Activated CD8-positive, alpha-beta memory T cell treated with anti-CD3 and anti-CD28 coated beads for 4 hours (primary cell): ENCODE results near the gene ERCC1.
A peak's percentile ranks its signal among the peaks of the same experiment; 100 is the strongest.
"Not testable (repeated sequence)": the region's sequence is repeated elsewhere in the genome, so short reads cannot be mapped to it uniquely, and the experiment has no call there.

Experiments used
- DNase-seq, 2 donors: peaks; one replicate each; pipeline ENCODE4 v3.0.0-alpha.2; 2020; ENCODE audit warnings: low read depth in 2 of 2

ERCC1 gene

GRCh38 chr19:45455707-45456499, 32.2 kb upstream of the ERCC1 start:
- DNase-seq: no peak

DNA sequence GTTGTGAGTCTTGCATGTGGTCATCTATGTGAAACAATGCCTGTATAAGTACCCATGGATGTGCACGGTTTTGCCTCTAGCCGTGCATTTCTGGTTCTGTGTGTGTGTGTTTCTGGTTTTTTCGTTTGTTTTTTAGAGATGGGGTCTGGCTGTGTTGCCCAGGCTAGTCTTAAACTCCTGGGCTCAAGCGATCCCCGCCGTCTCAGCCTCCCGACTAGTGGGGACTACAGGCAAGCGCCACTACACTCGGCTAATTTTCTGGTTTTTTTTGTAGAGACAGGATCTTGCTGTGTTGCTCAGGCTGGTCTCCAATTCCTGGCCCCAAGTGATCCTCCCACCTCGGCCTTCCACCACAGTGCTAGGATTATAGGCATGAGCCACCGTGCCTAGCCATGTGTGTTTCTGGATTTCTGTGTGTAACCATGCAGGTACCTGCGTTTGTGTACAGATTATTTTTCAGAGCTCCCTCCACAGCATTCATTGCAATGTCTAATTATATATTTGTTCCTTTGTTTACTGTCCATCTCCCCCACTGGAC, 28.2 kb upstream of the ERCC1 start:
- no peak for DNase-seq

DNA sequence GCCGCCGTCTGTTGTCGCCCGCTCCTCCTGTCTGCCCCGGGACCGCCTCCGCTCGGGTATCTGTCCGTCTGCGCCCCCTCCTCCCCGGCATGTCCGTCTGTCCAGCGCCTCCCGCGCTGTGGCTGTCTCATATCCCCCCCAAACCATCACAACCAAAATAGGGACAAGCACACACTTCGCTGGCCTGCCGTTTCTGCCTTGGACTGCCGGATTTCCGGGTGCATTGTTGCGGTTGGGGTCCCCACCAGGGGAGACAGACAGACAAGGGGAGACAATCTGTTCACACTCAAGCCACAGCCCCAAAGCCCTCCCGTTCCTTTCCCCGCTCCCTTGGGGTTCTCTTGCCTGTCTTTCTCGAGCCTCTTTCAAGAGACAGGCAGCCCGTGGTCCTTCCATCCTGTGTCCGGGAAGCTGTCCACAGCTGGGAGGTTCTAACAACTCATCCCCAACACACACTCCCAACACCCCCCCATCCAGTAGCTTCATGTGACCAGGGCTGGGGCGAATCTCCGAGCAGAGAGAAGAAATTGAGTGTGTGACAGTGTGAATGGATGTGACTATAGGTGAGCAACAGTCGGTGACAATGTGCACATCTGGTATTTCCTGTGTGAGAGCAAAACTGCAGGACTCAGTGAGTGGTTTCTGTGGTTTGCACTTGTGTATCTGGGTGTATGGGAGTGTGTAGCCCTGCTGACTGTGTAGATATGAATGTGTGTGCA, 27.6 kb upstream of the ERCC1 start:
- no peak for DNase-seq

- no peak for DNase-seq
These were observed 26.3 kb upstream of the ERCC1 start for GRCh38 chr19:45450012-45450333.

DNA sequence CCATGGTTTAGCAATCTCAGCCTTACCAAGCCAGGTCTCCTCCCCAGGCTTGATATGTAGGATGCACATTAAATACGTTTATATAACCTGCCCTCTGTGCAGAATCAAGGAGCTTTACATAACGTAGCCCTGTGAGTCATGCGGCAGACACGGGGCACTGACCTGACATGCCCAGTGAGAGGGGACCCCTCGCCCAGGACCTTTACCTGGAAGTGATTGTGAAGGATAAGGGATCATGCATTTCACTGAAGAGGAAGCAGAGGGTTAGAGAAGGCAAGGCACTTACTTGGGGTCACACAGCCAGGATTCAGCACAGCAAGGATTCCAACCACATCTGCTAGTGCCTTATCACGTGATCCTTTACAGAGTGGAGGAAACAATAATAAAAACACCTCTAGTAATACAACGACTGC, 25.2 kb upstream of the ERCC1 start:
- no peak for DNase-seq

- DNase-seq: no peak
These were observed 24.7 kb upstream of the ERCC1 start for GRCh38 chr19:45448425-45448756.

- DNase-seq: no peak
These were observed 23.2 kb upstream of the ERCC1 start for GRCh38 chr19:45446944-45447343.

DNA sequence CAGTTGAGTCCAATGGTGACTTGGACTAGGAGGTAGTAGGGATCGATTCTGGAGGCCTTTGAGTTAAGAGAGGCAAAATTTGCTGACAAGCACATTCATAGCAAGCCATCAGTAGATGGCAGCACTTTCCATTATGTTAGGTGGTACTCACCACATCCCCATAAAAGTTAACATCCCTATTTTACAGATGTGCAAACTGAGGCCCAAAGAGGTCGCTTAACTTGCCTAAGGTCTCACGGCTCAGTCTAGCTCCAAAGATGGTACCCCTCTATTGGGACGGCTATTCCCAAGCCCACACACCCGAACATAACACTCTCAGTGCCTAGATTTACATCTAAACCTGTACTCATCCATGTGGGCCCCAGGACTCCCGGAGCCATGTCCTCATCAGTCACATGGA, 22.6 kb upstream of the ERCC1 start:
- no peak for DNase-seq

GRCh38 chr19:45445139-45445538, 21.4 kb upstream of the ERCC1 start:
- no peak for DNase-seq

DNA sequence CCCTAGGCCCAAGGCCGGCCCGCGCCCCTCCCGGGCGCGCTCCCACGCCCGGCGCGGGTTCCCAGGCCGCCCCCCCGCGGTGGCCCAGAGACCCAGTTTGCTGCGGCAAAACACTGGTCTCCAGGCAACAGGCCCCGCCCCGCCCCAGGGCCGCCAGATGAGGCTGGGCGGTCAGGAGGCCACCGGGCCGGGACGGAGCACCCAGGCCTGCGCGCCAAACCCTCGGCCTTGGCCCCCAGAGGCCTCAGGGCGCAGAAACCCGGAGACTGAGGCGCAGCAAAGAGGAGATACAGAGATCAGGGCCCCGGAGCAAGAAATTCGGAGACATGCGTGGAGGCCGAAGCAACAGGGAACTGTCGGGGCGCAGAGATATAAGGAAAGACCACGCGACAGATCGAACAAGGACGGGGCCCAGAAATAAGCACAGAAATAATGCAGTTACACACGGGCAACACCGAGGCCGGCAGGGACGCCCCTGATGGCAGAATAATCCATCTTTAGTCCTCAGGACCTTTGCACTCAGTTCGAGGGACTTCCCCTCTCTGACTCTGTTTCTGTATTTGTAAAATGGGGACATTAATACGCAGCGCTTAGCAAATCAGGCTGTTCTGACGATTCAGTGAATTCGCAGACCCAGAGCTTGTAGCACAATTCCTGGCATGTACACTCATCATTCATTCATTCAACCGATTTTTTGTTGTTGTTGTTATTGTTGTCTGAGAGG, 20.8 kb upstream of the ERCC1 start:
- no peak for DNase-seq

DNA sequence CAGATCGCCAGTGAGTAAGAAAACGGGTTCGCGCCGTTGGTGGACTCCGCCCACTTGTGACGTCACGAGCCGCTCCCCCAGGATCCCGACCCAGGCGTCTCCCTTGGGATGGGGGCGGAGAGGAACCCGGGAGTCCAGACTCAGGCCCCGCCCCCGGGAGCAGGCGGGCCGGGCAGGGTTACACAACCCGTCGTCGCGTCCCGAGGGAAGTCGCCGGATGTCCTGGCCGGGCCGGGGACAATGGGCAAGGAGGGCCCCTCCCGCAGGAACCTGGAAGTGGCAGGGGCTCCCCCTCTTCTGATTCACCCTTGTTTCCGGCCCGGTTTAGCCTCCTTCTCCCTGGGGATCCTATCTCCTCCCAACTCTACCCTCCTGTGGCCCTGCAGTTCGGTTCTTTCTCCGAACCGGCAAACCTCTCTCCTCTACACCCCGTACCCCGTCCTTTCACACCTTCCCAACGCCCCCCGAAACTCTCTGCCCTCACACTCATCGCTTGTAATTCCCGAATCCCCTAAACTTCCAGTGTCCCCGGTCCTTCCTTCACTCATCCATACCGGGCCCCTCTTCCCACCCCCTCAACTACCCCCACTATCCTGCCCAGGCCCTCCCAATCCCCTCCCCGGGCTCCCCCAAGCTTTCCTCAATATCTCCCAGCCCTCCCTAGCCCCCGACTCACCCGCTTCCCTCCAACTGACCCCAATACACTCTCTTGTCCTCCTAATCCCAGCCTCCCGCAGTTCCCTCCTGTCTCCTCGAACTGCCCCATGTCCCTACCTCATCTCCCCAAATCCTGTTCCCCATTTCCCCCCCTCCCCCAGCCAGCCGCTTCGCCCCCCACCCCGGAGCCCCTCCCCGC, 20.0 kb upstream of the ERCC1 start:
- DNase-seq: no peak

DNA sequence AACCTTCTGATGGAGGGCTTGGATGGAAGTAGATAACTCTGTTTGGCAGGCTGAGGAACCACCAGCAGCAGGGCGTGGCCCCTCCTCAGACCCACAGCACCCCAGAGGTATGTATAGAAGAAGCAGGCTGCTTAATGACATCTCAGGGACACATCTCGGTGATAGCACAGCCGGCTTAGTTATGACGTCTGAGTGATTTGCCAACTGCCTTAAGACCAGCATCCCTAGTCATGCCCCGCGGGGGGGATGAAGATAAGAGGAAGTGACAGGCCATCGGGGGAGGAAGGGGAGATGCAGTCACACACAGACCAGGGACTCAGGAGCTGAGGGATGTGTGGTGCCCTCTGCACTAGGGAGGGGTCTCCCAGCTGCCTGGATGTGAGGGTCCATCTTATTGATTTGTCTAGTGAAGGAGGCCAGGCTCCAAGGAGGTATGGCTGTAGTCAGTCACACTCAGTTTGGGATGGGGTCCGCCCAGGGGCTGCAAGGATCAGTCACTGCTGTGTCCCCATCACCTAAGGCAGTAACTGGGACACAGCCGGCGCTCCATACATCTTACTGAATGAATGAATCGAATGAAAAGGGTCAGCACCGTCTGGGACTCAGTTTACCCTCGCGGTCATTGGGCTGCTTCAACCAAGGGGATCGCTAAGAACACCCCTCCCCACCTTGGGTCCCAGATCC, 19.2 kb upstream of the ERCC1 start:
- no peak for DNase-seq

DNA sequence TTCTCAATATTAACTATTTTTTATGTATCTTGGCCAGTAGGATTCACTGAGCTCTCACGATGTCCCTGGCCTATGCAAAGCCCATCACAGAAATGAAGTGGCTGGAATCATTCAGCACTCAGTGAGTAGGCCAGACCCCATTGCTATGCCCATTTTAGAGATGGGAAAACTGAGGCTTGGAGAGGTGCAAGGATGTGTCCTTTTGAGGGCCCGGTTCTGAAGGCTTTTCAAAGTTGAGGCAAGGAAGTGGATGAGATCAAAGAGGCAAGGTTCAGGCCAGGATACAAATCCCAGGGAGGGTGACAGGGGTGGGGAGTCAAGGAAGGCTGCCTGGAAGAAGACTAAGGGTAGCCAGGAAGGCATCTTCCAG, 18.7 kb upstream of the ERCC1 start:
- no peak for DNase-seq

- DNase-seq: no peak
These were observed 17.3 kb upstream of the ERCC1 start for GRCh38 chr19:45440873-45441654.

DNA sequence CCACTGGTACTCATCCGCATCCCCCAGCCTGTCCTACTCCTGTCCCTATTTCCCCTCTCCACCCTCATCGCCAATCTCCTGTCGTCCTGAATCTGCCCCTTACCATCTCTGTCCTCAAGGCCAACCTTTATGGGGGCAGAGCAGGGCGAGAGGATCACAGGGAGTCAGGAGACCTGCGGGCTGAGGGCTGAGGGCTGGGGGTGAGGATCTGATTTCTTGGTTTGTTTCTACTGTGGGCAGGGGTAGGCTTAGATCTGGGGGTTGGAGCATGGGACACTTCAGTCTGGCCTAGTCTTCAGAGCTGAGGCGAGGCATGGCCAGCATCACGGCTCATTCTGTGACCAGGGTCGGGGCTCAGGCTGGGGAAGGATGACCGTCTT, 16.5 kb upstream of the ERCC1 start:
- no peak for DNase-seq

DNA sequence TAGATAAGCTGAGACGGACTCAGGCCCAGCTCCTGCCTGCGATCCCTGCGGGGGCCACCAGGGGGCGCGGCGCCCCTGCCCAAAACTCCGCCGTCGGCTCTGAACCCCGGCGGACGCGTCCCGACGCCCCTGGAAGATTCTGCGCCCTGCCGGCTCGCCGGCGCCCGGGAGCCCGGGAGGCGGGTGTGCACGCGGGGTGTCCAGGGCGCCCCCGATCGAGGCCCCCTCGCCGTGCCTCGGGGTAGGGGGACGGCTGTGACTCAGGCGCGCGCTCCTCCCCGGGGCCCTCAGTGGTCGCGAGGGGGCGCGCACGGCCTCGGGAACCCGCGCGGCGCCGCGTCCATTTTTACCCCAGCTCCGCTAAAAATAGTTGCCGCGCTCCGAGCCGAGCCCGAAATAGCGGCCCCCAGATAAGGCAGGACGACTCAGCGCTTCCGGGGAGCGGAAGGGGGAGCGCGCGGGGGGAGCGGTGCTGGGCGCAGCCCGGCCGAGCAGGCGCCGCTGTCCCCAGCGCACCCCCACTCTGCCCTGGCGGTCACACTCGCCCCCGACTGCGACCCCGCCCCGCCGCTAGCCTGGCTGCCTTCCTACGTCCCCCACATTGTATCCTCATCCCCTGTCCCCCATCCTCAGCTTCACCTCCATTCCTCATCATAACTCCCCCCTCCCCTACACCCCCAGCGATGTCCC, 16.0 kb upstream of the ERCC1 start:
- DNase-seq: peak; percentile 71 to 73

- no peak for DNase-seq
These were observed 15.5 kb upstream of the ERCC1 start for GRCh38 chr19:45439190-45439568.

DNA sequence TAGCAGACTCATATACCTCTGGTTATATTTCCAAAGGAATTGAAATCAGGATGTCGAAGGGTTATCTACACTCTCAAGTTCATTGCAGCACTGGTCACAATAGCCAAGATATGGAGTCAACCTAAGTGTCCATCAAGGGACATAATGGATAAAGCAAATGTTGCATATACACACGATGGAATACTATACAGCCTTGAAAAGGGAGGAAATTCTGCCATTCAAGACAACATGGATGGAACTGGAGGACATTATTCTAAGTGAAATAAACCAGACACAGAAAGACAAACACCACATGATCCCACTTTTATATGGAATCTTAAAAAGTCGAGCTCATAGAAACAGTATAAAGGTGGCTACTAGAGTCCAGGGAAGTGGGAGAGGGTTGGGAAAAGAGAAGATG, 13.6 kb upstream of the ERCC1 start:
- DNase-seq: no peak

DNA sequence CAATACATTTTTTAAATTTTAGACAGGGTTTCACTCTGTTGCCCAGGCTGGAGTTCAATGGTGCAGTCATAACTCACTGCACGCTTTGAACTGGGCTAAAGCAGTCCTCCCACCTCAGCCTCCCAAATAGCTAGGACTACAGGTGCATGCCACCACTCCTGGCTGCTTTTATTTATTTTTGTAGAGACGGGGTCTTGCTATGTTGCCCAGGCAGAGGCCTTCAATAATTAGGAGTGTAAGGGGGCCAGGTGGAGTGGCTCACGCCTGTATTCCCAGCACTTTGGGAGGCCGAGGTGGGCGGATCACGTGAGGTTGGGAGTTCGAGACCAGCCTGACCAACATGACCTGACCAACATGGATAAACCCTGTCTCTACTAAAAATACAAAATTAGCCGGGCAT, 8.8 kb upstream of the ERCC1 start:
- DNase-seq: not testable (repeated sequence)

DNA sequence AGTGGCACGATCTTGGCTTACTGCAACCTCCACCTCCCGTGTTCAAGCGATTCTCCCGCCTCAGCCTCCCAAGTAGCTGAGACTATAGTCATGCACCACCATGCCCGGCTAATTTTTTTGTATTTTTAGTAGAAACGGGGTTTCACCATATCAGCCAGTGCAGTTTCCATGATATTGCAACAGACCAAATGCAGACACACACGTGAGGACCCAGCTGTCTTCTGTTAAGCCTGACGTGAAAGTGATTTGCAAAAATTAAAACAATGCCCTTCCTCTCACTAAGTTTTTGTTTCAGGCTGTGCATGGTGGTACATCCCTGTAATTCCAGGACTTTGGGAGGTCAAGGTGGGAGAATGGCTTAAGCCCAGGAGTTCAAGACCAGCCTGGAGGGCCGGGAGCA, 7.3 kb upstream of the ERCC1 start:
- DNase-seq: not testable (repeated sequence)
